Fibroblast of skin of left biceps (primary cell): ENCODE data around the gene NCKAP1.

Experiments
- DNase-seq, 2 experiments: peaks; one replicate each; pipeline ENCODE4 v3.0.0-alpha.2; 2013; ENCODE audit warnings: low read depth in 2 of 2

NCKAP1 gene

GRCh38 chr2:182951948-182952663 lies 86.2 kb downstream of the NCKAP1 start:
- no peak for DNase-seq

GRCh38 chr2:182950546-182950945 lies 87.7 kb downstream of the NCKAP1 start:
- DNase-seq: no peak

- no peak for DNase-seq
Measured at GRCh38 chr2:182949572-182950189, 88.6 kb downstream of the NCKAP1 start.

GRCh38 chr2:182949052-182949451 lies 89.2 kb downstream of the NCKAP1 start:
- DNase-seq: no peak

- DNase-seq: no peak
Measured at GRCh38 chr2:182946958-182947369, 91.3 kb downstream of the NCKAP1 start.

- no peak for DNase-seq
Measured at GRCh38 chr2:182943339-182943738, 94.9 kb downstream of the NCKAP1 start.

- DNase-seq: no peak
Measured at GRCh38 chr2:182942756-182943155, 95.5 kb downstream of the NCKAP1 start.

GRCh38 chr2:182941919-182942318 lies 96.3 kb downstream of the NCKAP1 start:
- no peak for DNase-seq

- DNase-seq: no peak
Measured at GRCh38 chr2:182941121-182941722, 97.0 kb downstream of the NCKAP1 start.

- DNase-seq: no peak
Measured at GRCh38 chr2:182937870-182938269, 100.4 kb downstream of the NCKAP1 start.

- DNase-seq: no peak
Measured at GRCh38 chr2:182933629-182934028, 104.6 kb downstream of the NCKAP1 start.

GRCh38 chr2:182929972-182930371 lies 108.3 kb downstream of the NCKAP1 start:
- no peak for DNase-seq

- DNase-seq: no peak
Measured at GRCh38 chr2:182924306-182924705, 114.0 kb downstream of the NCKAP1 start.

- DNase-seq: no peak
Measured at GRCh38 chr2:182921234-182921633, 117.0 kb downstream of the NCKAP1 start.

GRCh38 chr2:182920631-182921056 lies 117.6 kb downstream of the NCKAP1 start:
- DNase-seq: no peak

GRCh38 chr2:182920089-182920488 lies 118.2 kb downstream of the NCKAP1 start:
- no peak for DNase-seq

- DNase-seq: no peak
Measured at GRCh38 chr2:182918961-182919652, 119.2 kb downstream of the NCKAP1 start.

- DNase-seq: no peak
Measured at GRCh38 chr2:182917924-182918323, 120.3 kb downstream of the NCKAP1 start.

- DNase-seq: no peak
Measured at GRCh38 chr2:182916417-182916816, 121.8 kb downstream of the NCKAP1 start.

- DNase-seq: peak; percentile 47 to 57
Measured at GRCh38 chr2:182915369-182916326, 122.6 kb downstream of the NCKAP1 start.

- DNase-seq: no peak
Measured at GRCh38 chr2:182914852-182915251, 123.4 kb downstream of the NCKAP1 start.
